ENCODE measurements around the gene A1BG. TPM values are rescaled to one million over a fixed set of nuclear protein-coding genes. Genes with fewer than 3 reads are reported as not detected.
"Not testable (repeated sequence)": the region's sequence is repeated elsewhere in the genome, so short reads cannot be mapped to it uniquely, and the experiment has no call there.

The A1BG gene
- total RNA-seq, 2 donors from 2014 or later = 1.9 to 10.0 TPM

GRCh38 chr19:58318297-58318696 lies 35.0 kb downstream of the A1BG start:
- no peak for DNase-seq (ENCODE audit: low spot score)
- TF ChIP-seq CTCF (IDR thresholded peaks at IDR 0.05) = no peak
- H3K27me3 ChIP-seq (replicated peaks; ENCODE audit: insufficient read depth) = no peaks in the 10 kb centered on the region
- no peaks in the 10 kb centered on the region for H3K9me3 ChIP-seq
- no peak for ATAC-seq (ENCODE audit: insufficient number of reproducible peaks, low FRiP score, low read depth)
- no peaks in the 10 kb centered on the region for H3K4me1 ChIP-seq (ENCODE audit: control insufficient read depth in 1 of 2, low read depth in 2 of 2)
- no peak overlapping the region for H3K4me3 ChIP-seq
- peaks cover 23% of the 10 kb centered on the region for H3K36me3 ChIP-seq
- no peak overlapping the region for H3K27ac ChIP-seq

- H3K9me3 ChIP-seq = no peaks in the 10 kb centered on the region
- no peaks in the 10 kb centered on the region for H3K27me3 ChIP-seq (replicated peaks; ENCODE audit: insufficient read depth)
- ATAC-seq (ENCODE audit: insufficient number of reproducible peaks, low FRiP score, low read depth) (no peak), DNase-seq (ENCODE audit: low spot score) (no peak)
- H3K36me3 ChIP-seq = peaks cover 29% of the 10 kb centered on the region
- no peaks in the 10 kb centered on the region for H3K4me1 ChIP-seq (ENCODE audit: control insufficient read depth in 1 of 2, low read depth in 2 of 2)
- no peak overlapping the region for H3K4me3 ChIP-seq
- no peak overlapping the region for H3K27ac ChIP-seq
- TF ChIP-seq CTCF (IDR thresholded peaks at IDR 0.05) = no peak
Measured at GRCh38 chr19:58317476-58318072, 35.7 kb downstream of the A1BG start.

- no peaks in the 10 kb centered on the region for H3K27me3 ChIP-seq (replicated peaks; ENCODE audit: insufficient read depth)
- TF ChIP-seq CTCF (IDR thresholded peaks at IDR 0.05) = no peak
- DNase-seq (ENCODE audit: low spot score) = no peak
- ATAC-seq (ENCODE audit: insufficient number of reproducible peaks, low FRiP score, low read depth) = no peak
- peaks cover 36% of the 10 kb centered on the region for H3K36me3 ChIP-seq
- no peak overlapping the region for H3K4me3 ChIP-seq
- H3K4me1 ChIP-seq (ENCODE audit: control insufficient read depth in 1 of 2, low read depth in 2 of 2) = no peaks in the 10 kb centered on the region
- no peaks in the 10 kb centered on the region for H3K9me3 ChIP-seq
- H3K27ac ChIP-seq = no peak overlapping the region
Measured at GRCh38 chr19:58315580-58315979, 37.7 kb downstream of the A1BG start.

GRCh38 chr19:58311345-58311865 lies 41.9 kb downstream of the A1BG start:
- ATAC-seq (ENCODE audit: insufficient number of reproducible peaks, low FRiP score, low read depth) (no peak), DNase-seq (ENCODE audit: low spot score) (no peak)
- Histone ChIP-seq H3K36me3 (peaks cover 53% of the 10 kb centered on the region), H3K27ac (no peak overlapping the region), H3K4me1 (ENCODE audit: control insufficient read depth in 1 of 2, low read depth in 2 of 2) (peaks cover under 1 to 5% of the 10 kb centered on the region in 2 donors), H3K9me3 (no peaks in the 10 kb centered on the region), H3K4me3 (no peak overlapping the region), H3K27me3 (replicated peaks; ENCODE audit: insufficient read depth) (no peaks in the 10 kb centered on the region)
- no peak for TF ChIP-seq CTCF (IDR thresholded peaks at IDR 0.05)

GRCh38 chr19:58310685-58311084 lies 42.6 kb downstream of the A1BG start:
- not testable (repeated sequence) for ATAC-seq (ENCODE audit: insufficient number of reproducible peaks, low FRiP score, low read depth); DNase-seq (ENCODE audit: low spot score)

More at GRCh38 chr19:58310685-58311084, 42.6 kb downstream of the A1BG start:
- Histone ChIP-seq H3K4me1 (ENCODE audit: control insufficient read depth in 1 of 2, low read depth in 2 of 2) (peaks cover 8 to 12% of the 10 kb centered on the region in 2 donors), H3K36me3 (peaks cover 47% of the 10 kb centered on the region)
- not testable (repeated sequence) for H3K9me3 ChIP-seq; H3K27ac ChIP-seq; H3K27me3 ChIP-seq (replicated peaks; ENCODE audit: insufficient read depth); H3K4me3 ChIP-seq
- TF ChIP-seq CTCF (IDR thresholded peaks at IDR 0.05) = peak; percentile 44
